Fibroblast of lung (primary cell): ENCODE measurements around the gene FBXO46.

Source experiments
- CTCF ChIP-seq, 2 donors: IDR thresholded peaks in 1 of 2; conservative IDR thresholded peaks in 1 of 2; 1 replicate in 1 of 2; 2 replicates in 1 of 2; pipeline ENCODE4 v1.5.1; 2011 to 2012; ENCODE audit warnings: low read length in 2 of 2, control low read depth in 1 of 2, inconsistent platforms in 1 of 2, low read depth in 1 of 2, mild to moderate bottlenecking in 1 of 2
- EZH2 ChIP-seq: IDR thresholded peaks from 2 replicates; pipeline ENCODE4 v1.5.1; 2012; ENCODE audit warnings: low read length, control low read depth, mild to moderate bottlenecking; ENCODE audit errors: missing control alignments

GRCh38 chr19:45774765-45775164, 44.1 kb upstream of the FBXO46 start:
- no peak for TF ChIP-seq CTCF (conservative IDR thresholded peaks at IDR 0.05 in 1 of 2, IDR thresholded peaks at IDR 0.05 in 1 of 2; ENCODE audit: low read depth in 1 of 2, low read length in 2 of 2)
- no peak for TF ChIP-seq EZH2
